NCI-H1417 (cell line): ENCODE results near the gene FAM83C.
A peak's percentile ranks its signal among the peaks of the same experiment; 100 is the strongest.
"Not testable (repeated sequence)": the region's sequence is repeated elsewhere in the genome, so short reads cannot be mapped to it uniquely, and the experiment has no call there.

Experiments
- DNase-seq, 3 experiments: peaks; one replicate each; lab custom pipeline; 2025; lab: John Stamatoyannopoulos, UW

The FAM83C gene

GRCh38 chr20:35318502-35319157 lies 26.4 kb upstream of the FAM83C start:
- DNase-seq: no peak

GRCh38 chr20:35317416-35318210 lies 25.4 kb upstream of the FAM83C start:
- no peak for DNase-seq

GRCh38 chr20:35316086-35316485 lies 23.9 kb upstream of the FAM83C start:
- no peak for DNase-seq

- DNase-seq: not testable (repeated sequence)
Observed at GRCh38 chr20:35315632-35316020, 23.4 kb upstream of the FAM83C start.

GRCh38 chr20:35314816-35315631 lies 22.8 kb upstream of the FAM83C start:
- DNase-seq: no peak

GRCh38 chr20:35312318-35312717 lies 20.1 kb upstream of the FAM83C start:
- no peak for DNase-seq

GRCh38 chr20:35311822-35312221 lies 19.6 kb upstream of the FAM83C start:
- DNase-seq: no peak

GRCh38 chr20:35311409-35311808 lies 19.2 kb upstream of the FAM83C start:
- DNase-seq: no peak

- no peak for DNase-seq
Observed at GRCh38 chr20:35307666-35308653, 15.7 kb upstream of the FAM83C start.

- DNase-seq: peak; percentile 2 to 62 (median 25)
Observed at GRCh38 chr20:35306931-35307517, 14.8 kb upstream of the FAM83C start.

GRCh38 chr20:35305682-35306556 lies 13.7 kb upstream of the FAM83C start:
- no peak for DNase-seq

- no peak for DNase-seq
Observed at GRCh38 chr20:35304956-35305355, 12.7 kb upstream of the FAM83C start.

GRCh38 chr20:35303735-35304491 lies 11.7 kb upstream of the FAM83C start:
- peak; percentile 68 to 90 (median 74) for DNase-seq

- no peak for DNase-seq
Observed at GRCh38 chr20:35303382-35303734, 11.1 kb upstream of the FAM83C start.

- peak in 2 of 3 experiments; percentile 45 to 83 for DNase-seq
Observed at GRCh38 chr20:35302421-35303335, 10.5 kb upstream of the FAM83C start.

- no peak for DNase-seq
Observed at GRCh38 chr20:35301426-35301825, 9.2 kb upstream of the FAM83C start.

GRCh38 chr20:35300469-35301262 lies 8.4 kb upstream of the FAM83C start:
- DNase-seq: no peak
